Activated CD8-positive, alpha-beta T cell treated with anti-CD3 and anti-CD28 coated beads for 36 hours (primary cell): Measurements from ENCODE around the gene RNF31. TPM values are rescaled to one million over a fixed set of nuclear protein-coding genes. Genes with fewer than 3 reads are reported as not detected.

ENCODE experiments used
- ATAC-seq: fragments of 200-7000 bp; cut with Tn5 transposase; one replicate; pipeline ENCODE4 v1.10.0; 2021; ENCODE audit warnings: mild to moderate bottlenecking, moderate library complexity
- CTCF ChIA-PET: fragments of 350-600 bp; sonication (Branson Sonifier 250); formaldehyde crosslinking; loops from one replicate; lab custom pipeline; 2021; ENCODE audit warnings: antibody characterized with exemption; lab: Charles Lee
- POLR2A ChIA-PET: fragments of 350-600 bp; sonication (Branson Sonifier 250); formaldehyde crosslinking; loops from one replicate; lab custom pipeline; 2021; ENCODE audit warnings: antibody characterized with exemption; lab: Charles Lee
- DNase-seq: peaks from one replicate; pipeline ENCODE4 v3.0.0-alpha.2; 2020
- H3K27ac Mint-ChIP-seq: one replicate; pipeline ENCODE4 v1.8.0; 2021; ENCODE audit warnings: mild to moderate bottlenecking, mixed read lengths
- H3K27me3 Mint-ChIP-seq: one replicate; pipeline ENCODE4 v1.8.0; 2021; ENCODE audit warnings: mixed read lengths
- H3K36me3 Mint-ChIP-seq: one replicate; pipeline ENCODE4 v1.8.0; 2021; ENCODE audit warnings: low read depth, mixed read lengths
- H3K4me1 Mint-ChIP-seq: one replicate; pipeline ENCODE4 v1.8.0; 2021; ENCODE audit warnings: low read depth, mixed read lengths
- H3K4me3 Mint-ChIP-seq: one replicate; pipeline ENCODE4 v1.8.0; 2021; ENCODE audit warnings: mild to moderate bottlenecking, moderate library complexity, mixed read lengths
- H3K9me3 Mint-ChIP-seq: one replicate; pipeline ENCODE4 v1.8.0; 2021; ENCODE audit warnings: mixed read lengths
- CTCF ChIP-seq: fragments of 200-600 bp; IDR thresholded peaks from one replicate; pipeline ENCODE4 v1.8.0; 2022; ENCODE audit warnings: antibody characterized with exemption, mild to moderate bottlenecking
- intact Hi-C: fragments of 100-400 bp; cut with micrococcal nuclease; formaldehyde crosslinking; loops from one replicate; pipeline ENCODE4 v1.10.0; 2022
- total RNA-seq, 2 experiments: library from RNA; stranded (reverse); gene quantifications; one replicate each; pipeline ENCODE4 v1.2.3, GENCODE V29; 2021

The RNF31 gene
- total RNA-seq, 2 experiments from 2014 or later = 71.6 to 75.0 TPM

GRCh38 chr14:24172261-24172860 is 25.1 kb downstream of the RNF31 start:
- TF ChIP-seq CTCF = no peak
- ATAC-seq (no peak), DNase-seq (no peak)
- Mint-ChIP-seq H3K36me3 (peaks cover 23% of the 10 kb centered on the region), H3K4me3 (peak overlapping the region; percentile 77), H3K27ac (peak overlapping the region; percentile 42), H3K4me1 (peaks cover 18% of the 10 kb centered on the region), H3K9me3 (no peaks in the 10 kb centered on the region), H3K27me3 (no peaks in the 10 kb centered on the region)
- CTCF ChIA-PET = interaction anchor here (0.9 to 2.1 kb wide), 5 partner anchors 12 to 136 kb away, joined by 3 to 10 read pairs (median 3); partner anchors contain the start of gene IRF9
- POLR2A ChIA-PET = interaction anchor here (0.6 to 9.6 kb wide), 6 partner anchors 8 to 25 kb away, joined by 3 to 163 read pairs (median 6); partner anchors contain the start of genes IPO4, IRF9, RNF31 and TM9SF1
- intact Hi-C loops = no loop called here

- Mint-ChIP-seq H3K9me3 (no peaks in the 10 kb centered on the region), H3K36me3 (peaks cover 19% of the 10 kb centered on the region), H3K27ac (peak overlapping the region; percentile 34), H3K4me1 (peaks cover 14% of the 10 kb centered on the region), H3K4me3 (peak overlapping the region; percentile 77), H3K27me3 (no peaks in the 10 kb centered on the region)
- ATAC-seq (no peak), DNase-seq (no peak)
- intact Hi-C loops = no loop called here
- POLR2A ChIA-PET = interaction anchor here (0.7 to 9.6 kb wide), 5 partner anchors 8 to 22 kb away, joined by 4 to 163 read pairs (median 9); partner anchors contain the start of genes IPO4, IRF9 and TM9SF1
- CTCF ChIA-PET = interaction anchor here (0.9 to 2.1 kb wide), 6 partner anchors 8 to 136 kb away, joined by 3 to 10 read pairs (median 3); partner anchors contain the start of gene IRF9
- no peak for TF ChIP-seq CTCF
Observed at GRCh38 chr14:24172871-24173281, 25.6 kb downstream of the RNF31 start.

- intact Hi-C loops = no loop called here
- Mint-ChIP-seq H3K4me1 (peaks cover under 1% of the 10 kb centered on the region), H3K9me3 (no peaks in the 10 kb centered on the region), H3K27me3 (no peaks in the 10 kb centered on the region), H3K27ac (no peak overlapping the region), H3K4me3 (no peak overlapping the region), H3K36me3 (peaks cover 11% of the 10 kb centered on the region)
- ChIA-PET POLR2A (interaction anchor here (0.8 to 9.4 kb wide), 8 partner anchors 9 to 71 kb away, joined by 3 to 90 read pairs (median 17); partner anchors contain the start of genes IPO4, IRF9, PSME2 and TM9SF1), CTCF (interaction anchor here (2.1 kb wide), 1 partner anchor 15 kb away, joined by 7 read pairs; the partner anchor contains the start of gene IRF9)
- ATAC-seq = no peak
- no peak for TF ChIP-seq CTCF
- no peak for DNase-seq
Observed at GRCh38 chr14:24176599-24176998, 29.3 kb downstream of the RNF31 start.

- H3K9me3 Mint-ChIP-seq = no peaks in the 10 kb centered on the region
- no peak overlapping the region for H3K27ac Mint-ChIP-seq
- CTCF ChIA-PET = no interaction called here
- H3K4me3 Mint-ChIP-seq = no peak overlapping the region
- TF ChIP-seq CTCF = no peak
- ATAC-seq (no peak), DNase-seq (no peak)
- H3K4me1 Mint-ChIP-seq = no peaks in the 10 kb centered on the region
- POLR2A ChIA-PET = interaction anchor here (0.6 to 9.4 kb wide), 8 partner anchors 8 to 71 kb away, joined by 3 to 89 read pairs (median 12); partner anchors contain the start of genes IPO4, IRF9, PSME2 and TM9SF1
- intact Hi-C loops = no loop called here
- H3K27me3 Mint-ChIP-seq = no peaks in the 10 kb centered on the region
- peaks cover 14% of the 10 kb centered on the region for H3K36me3 Mint-ChIP-seq
Observed at GRCh38 chr14:24177041-24177825, 29.9 kb downstream of the RNF31 start.
